LNCAP (cell line): Measurements from ENCODE around the gene SAMMSON.

Source experiments
- CTCF ChIP-seq: fragments of 450-650 bp; IDR thresholded peaks from 2 replicates; pipeline ENCODE4 v1.5.1; 2017; ENCODE audit warnings: mild to moderate bottlenecking

SAMMSON gene

DNA sequence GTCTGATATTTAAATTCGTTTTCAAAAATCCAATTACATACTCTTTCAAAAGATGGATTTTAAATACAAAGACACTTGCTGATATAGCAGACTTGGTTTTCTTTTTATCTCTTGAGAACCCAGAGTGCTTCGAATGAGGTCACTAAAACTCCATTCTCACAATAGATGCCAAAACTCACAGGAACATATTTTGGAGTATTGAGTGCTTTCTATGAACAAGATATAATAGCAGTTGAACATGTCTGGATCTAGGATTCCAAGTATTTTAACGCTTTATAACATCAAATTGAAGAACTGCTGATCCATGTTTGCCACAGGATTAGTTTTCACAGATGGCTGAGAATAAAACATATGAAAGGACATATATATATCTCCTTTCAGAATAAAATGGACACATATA lies 113.2 kb downstream of the SAMMSON start:
- TF ChIP-seq CTCF, result no peak

- no peak for TF ChIP-seq CTCF
Observed at GRCh38 chr3:70114431-70114830, 114.9 kb downstream of the SAMMSON start.

- no peak for TF ChIP-seq CTCF
Observed at GRCh38 chr3:70119879-70120278, 120.3 kb downstream of the SAMMSON start.
